ENCODE data around the gene MPL. TPM values are rescaled to one million over a fixed set of nuclear protein-coding genes. Genes with fewer than 3 reads are reported as not detected.

MPL gene
- total RNA-seq, 1 experiment from 2014 or later, result not detected

- Histone ChIP-seq H3K27ac (ENCODE audit: low read depth, low read length) (peak overlapping the region; percentile 89), H3K36me3 (ENCODE audit: control insufficient read depth in 1 of 2, insufficient read depth in 2 of 2, low read length in 2 of 2) (no peaks in the 10 kb centered on the region), H3K4me3 (replicated peaks in 1 of 2; ENCODE audit: low read depth in 1 of 2, low read length in 2 of 2) (peak overlapping the region; percentile 53 to 65), H2AFZ (ENCODE audit: low read depth, low read length, poor library complexity, severe bottlenecking) (peak overlapping the region; percentile 4), H3K79me2 (ENCODE audit: insufficient read depth, low read length) (no peaks in the 10 kb centered on the region), H3K27me3 (ENCODE audit: insufficient read depth, low read length) (no peaks in the 10 kb centered on the region), H3K9me2 (ENCODE audit: insufficient read depth) (no peaks in the 10 kb centered on the region), H3K9me3 (ENCODE audit: control insufficient read depth in 1 of 2, insufficient read depth in 1 of 2, low read depth in 1 of 2, low read length in 2 of 2) (no peaks in the 10 kb centered on the region), H3K4me2 (ENCODE audit: low read length) (peak overlapping the region; percentile 91), H3K9ac (ENCODE audit: low read length) (peak overlapping the region; percentile 83), H3K4me1 (ENCODE audit: control insufficient read depth in 1 of 2, insufficient read depth in 2 of 2, low read length in 2 of 2) (peaks cover 23 to 57% of the 10 kb centered on the region in 2 experiments), H4K20me1 (ENCODE audit: insufficient read depth) (no peaks in the 10 kb centered on the region)
- intact Hi-C loops (cut with micrococcal nuclease), result loop anchor here (2.0 kb wide), 1 partner anchor 111 kb away; no protein-coding TSS in a partner anchor
- TSS peak; percentile 93 for BruUV-seq (replicated peaks)
- ChIA-PET CTCF (interaction anchor here (1.5 to 1.6 kb wide), 2 partner anchors 9 to 65 kb away, joined by 3 to 8 read pairs; partner anchors contain the start of gene CDC20), POLR2A (interaction anchor here (0.9 to 1.6 kb wide), 2 partner anchors 9 to 19 kb away, joined by 3 to 7 read pairs; partner anchors contain the start of genes CDC20 and ELOVL1), RAD21 (ENCODE audit: low non-redundant PET in 1 of 2, low total read pairs in 2 of 2, uncharacterized antibody in 2 of 2, unreplicated experiment in 2 of 2) (no interaction called here)
- DNase-seq (ENCODE audit: low read depth, low spot score), result no peak
- ATAC-seq, result no peak
- TF ChIP-seq EGR1 (IDR thresholded peaks at IDR 0.05; ENCODE audit: low read depth), result no peak; the same call in 1 of the 2 replicates
- TF ChIP-seq ATF3 (IDR thresholded peaks at IDR 0.05), result no peak
- no peak for TF ChIP-seq ZBTB33 (IDR thresholded peaks at IDR 0.05; ENCODE audit: extremely low read depth, insufficient replicate concordance, low read length)
- no peak for TF ChIP-seq EZH2 (IDR thresholded peaks at IDR 0.05)
- no peak for TF ChIP-seq CTCF (IDR thresholded peaks at IDR 0.05 in 2 of 3, conservative IDR thresholded peaks at IDR 0.05 in 1 of 3; ENCODE audit: borderline replicate concordance in 1 of 3, insufficient read depth in 1 of 3, low read depth in 2 of 3, low read length in 2 of 3)
- peak; percentile 14 for TF ChIP-seq POLR2A (IDR thresholded peaks at IDR 0.05; ENCODE audit: borderline replicate concordance, extremely low read depth, insufficient read depth, insufficient read length)
- TF ChIP-seq CEBPB (IDR thresholded peaks at IDR 0.05; ENCODE audit: low read depth), result no peak
- TF ChIP-seq SP1 (IDR thresholded peaks at IDR 0.05; ENCODE audit: low read depth), result no peak; the same call in 1 of the 2 replicates
- TF ChIP-seq REST (IDR thresholded peaks at IDR 0.05; ENCODE audit: low read depth), result no peak
These were observed 12.1 kb downstream of the MPL start for GRCh38 chr1:43349594-43350306.
